Measurements from ENCODE around the gene ELOVL2. TPM values are rescaled to one million over a fixed set of nuclear protein-coding genes. Genes with fewer than 3 reads are reported as not detected.

ELOVL2 gene
- total and polyA plus RNA-seq, 10 of the 15 experiments (the other 5 are each of a cell fraction or from before 2014, with no cell fraction given): 0.01 to 0.03 TPM; not detected in 8

DNA sequence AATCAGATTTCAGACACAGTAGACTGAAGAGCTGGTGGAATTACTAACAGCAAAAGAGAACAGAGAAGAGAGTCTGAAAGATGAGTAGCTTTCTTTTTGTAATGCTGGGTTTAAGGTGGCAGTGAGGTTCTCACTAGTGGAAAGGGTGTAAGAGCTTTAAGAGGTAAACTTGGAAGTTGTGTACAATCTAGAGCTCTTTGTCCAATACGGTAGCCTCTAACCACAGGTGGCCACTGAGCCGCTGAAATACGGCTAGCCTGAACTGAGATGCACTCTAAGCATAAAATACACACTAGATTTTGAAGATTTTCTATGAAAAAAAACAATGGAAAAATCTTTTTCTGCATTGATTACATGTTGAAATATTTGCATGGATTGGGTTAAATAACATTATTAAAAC, 4.0 kb downstream of the ELOVL2 start:
- no peak for FAIRE-seq

More for the DNA sequence above, 4.0 kb downstream of the ELOVL2 start:
- SMC1A ChIA-PET (ENCODE audit: uncharacterized antibody, unreplicated experiment): interaction anchor here (1.3 to 2.5 kb wide), 2 partner anchors 13 to 29 kb away, joined by 4 to 6 read pairs; no protein-coding TSS in a partner anchor
- no peaks in the 10 kb centered on the region for H4K20me1 ChIP-seq (ENCODE audit: control insufficient read depth, insufficient read depth)
- POLR2A ChIA-PET: no interaction called here
- intact Hi-C loops (cut with micrococcal nuclease; ENCODE audit: unreplicated experiment) (no loop called here), in situ Hi-C loops (cut with MboI) (no loop called here)
- H3K9ac ChIP-seq (ENCODE audit: control insufficient read depth, insufficient read depth, low read length): no peak overlapping the region
- no peaks in the 10 kb centered on the region for H3K9me3 ChIP-seq (replicated peaks; ENCODE audit: control insufficient read depth, insufficient read depth, low read length)
- CTCF ChIA-PET: interaction anchor here (1.8 kb wide), 1 partner anchor 13 kb away, joined by 7 read pairs; no protein-coding TSS in a partner anchor
- no peak overlapping the region for H3K4me2 ChIP-seq (ENCODE audit: control insufficient read depth, insufficient read depth)
- no peak overlapping the region for H3K27ac ChIP-seq (ENCODE audit: control insufficient read depth, insufficient read depth)
- no peaks in the 10 kb centered on the region for H3K36me3 ChIP-seq (ENCODE audit: control insufficient read depth in 2 of 2, insufficient read depth in 2 of 2, low read length in 1 of 2)
- H3K4me3 ChIP-seq: no peak overlapping the region
- peaks cover 8 to 22% of the 10 kb centered on the region in 2 experiments for H3K27me3 ChIP-seq (replicated peaks in 1 of 2; ENCODE audit: control insufficient read depth in 2 of 2, insufficient read depth in 2 of 2, low read length in 1 of 2)
- DNase-seq (ENCODE audit: low read depth, low spot score) (no peak), ATAC-seq (no peak)
- 0 out of 2 replicates have a peak, but pooled peaks cover 4% of the 10 kb centered on the region for H3K4me1 ChIP-seq (ENCODE audit: control insufficient read depth, insufficient read depth, low read length)
- no peaks in the 10 kb centered on the region for H3K79me2 ChIP-seq (ENCODE audit: control insufficient read depth, insufficient read depth, low read length)
- RAD21 ChIA-PET (ENCODE audit: unreplicated experiment): interaction anchor here (1.0 to 1.3 kb wide), 2 partner anchors 9 to 159 kb away, joined by 3 read pairs; no protein-coding TSS in a partner anchor
- H2AFZ ChIP-seq (ENCODE audit: control insufficient read depth, low read depth, low read length): no peak overlapping the region
- WGBS (ENCODE audit: insufficient coverage, insufficient replicate concordance, low lambda C conversion rate, missing lambda C conversion rate): 93% methylated on average over 3 of the region's 3 CpGs
- TF ChIP-seq TCF3 (IDR thresholded peaks at IDR 0.05; ENCODE audit: borderline replicate concordance, insufficient read depth, low read depth, low read length) (no peak), CHD1 (IDR thresholded peaks at IDR 0.05; ENCODE audit: low read depth, low read length) (no peak), SMC3 (IDR thresholded peaks at IDR 0.05; ENCODE audit: borderline replicate concordance, low read length) (no peak)
- TF ChIP-seq, protein P1, sequence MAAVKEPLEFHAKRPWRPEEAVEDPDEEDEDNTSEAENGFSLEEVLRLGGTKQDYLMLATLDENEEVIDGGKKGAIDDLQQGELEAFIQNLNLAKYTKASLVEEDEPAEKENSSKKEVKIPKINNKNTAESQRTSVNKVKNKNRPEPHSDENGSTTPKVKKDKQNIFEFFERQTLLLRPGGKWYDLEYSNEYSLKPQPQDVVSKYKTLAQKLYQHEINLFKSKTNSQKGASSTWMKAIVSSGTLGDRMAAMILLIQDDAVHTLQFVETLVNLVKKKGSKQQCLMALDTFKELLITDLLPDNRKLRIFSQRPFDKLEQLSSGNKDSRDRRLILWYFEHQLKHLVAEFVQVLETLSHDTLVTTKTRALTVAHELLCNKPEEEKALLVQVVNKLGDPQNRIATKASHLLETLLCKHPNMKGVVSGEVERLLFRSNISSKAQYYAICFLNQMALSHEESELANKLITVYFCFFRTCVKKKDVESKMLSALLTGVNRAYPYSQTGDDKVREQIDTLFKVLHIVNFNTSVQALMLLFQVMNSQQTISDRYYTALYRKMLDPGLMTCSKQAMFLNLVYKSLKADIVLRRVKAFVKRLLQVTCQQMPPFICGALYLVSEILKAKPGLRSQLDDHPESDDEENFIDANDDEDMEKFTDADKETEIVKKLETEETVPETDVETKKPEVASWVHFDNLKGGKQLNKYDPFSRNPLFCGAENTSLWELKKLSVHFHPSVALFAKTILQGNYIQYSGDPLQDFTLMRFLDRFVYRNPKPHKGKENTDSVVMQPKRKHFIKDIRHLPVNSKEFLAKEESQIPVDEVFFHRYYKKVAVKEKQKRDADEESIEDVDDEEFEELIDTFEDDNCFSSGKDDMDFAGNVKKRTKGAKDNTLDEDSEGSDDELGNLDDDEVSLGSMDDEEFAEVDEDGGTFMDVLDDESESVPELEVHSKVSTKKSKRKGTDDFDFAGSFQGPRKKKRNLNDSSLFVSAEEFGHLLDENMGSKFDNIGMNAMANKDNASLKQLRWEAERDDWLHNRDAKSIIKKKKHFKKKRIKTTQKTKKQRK (IDR thresholded peaks at IDR 0.05; ENCODE audit: low read depth, low read length): no peak
- TF ChIP-seq, protein P2, sequence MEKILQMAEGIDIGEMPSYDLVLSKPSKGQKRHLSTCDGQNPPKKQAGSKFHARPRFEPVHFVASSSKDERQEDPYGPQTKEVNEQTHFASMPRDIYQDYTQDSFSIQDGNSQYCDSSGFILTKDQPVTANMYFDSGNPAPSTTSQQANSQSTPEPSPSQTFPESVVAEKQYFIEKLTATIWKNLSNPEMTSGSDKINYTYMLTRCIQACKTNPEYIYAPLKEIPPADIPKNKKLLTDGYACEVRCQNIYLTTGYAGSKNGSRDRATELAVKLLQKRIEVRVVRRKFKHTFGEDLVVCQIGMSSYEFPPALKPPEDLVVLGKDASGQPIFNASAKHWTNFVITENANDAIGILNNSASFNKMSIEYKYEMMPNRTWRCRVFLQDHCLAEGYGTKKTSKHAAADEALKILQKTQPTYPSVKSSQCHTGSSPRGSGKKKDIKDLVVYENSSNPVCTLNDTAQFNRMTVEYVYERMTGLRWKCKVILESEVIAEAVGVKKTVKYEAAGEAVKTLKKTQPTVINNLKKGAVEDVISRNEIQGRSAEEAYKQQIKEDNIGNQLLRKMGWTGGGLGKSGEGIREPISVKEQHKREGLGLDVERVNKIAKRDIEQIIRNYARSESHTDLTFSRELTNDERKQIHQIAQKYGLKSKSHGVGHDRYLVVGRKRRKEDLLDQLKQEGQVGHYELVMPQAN (conservative IDR thresholded peaks at IDR 0.05): no peak
- no TSS peak for BruUV-seq (replicated peaks)

All from GM12878 (cell line).